Osteoblast (primary cell): ENCODE measurements around the gene PDE4B. TPM values are rescaled to one million over a fixed set of nuclear protein-coding genes. Genes with fewer than 3 reads are reported as not detected.

Experiments
- DNase-seq: peaks from one replicate; pipeline ENCODE4 v3.0.0; 2011; ENCODE audit warnings: low spot score, mixed read lengths; ENCODE audit not compliant: insufficient read length; ENCODE audit errors: missing footprints
- H2AFZ ChIP-seq: 2 replicates; pipeline ENCODE4 v1.6.0; 2011; ENCODE audit warnings: mild to moderate bottlenecking, low read length
- H3K27ac ChIP-seq: 2 replicates; pipeline ENCODE4 v1.5.1; 2011; ENCODE audit warnings: mild to moderate bottlenecking, low read depth, low read length, moderate library complexity
- H3K27me3 ChIP-seq: 2 replicates; pipeline ENCODE4 v1.6.0; 2012; ENCODE audit warnings: mild to moderate bottlenecking, control low read depth, inconsistent platforms, low read length, moderate library complexity; ENCODE audit not compliant: insufficient read depth
- H3K36me3 ChIP-seq: 2 replicates; pipeline ENCODE4 v1.5.1; 2011; ENCODE audit warnings: mild to moderate bottlenecking, low read length, control low read depth, moderate library complexity; ENCODE audit not compliant: insufficient read depth
- H3K4me1 ChIP-seq: 2 replicates; pipeline ENCODE4 v1.5.1; 2011; ENCODE audit warnings: mild to moderate bottlenecking, low read length, control low read depth, moderate library complexity; ENCODE audit not compliant: insufficient read depth
- H3K4me2 ChIP-seq: 2 replicates; pipeline ENCODE4 v1.6.0; 2011; ENCODE audit warnings: mild to moderate bottlenecking, low read length; ENCODE audit not compliant: insufficient read depth
- H3K4me3 ChIP-seq: fragments of 200-600 bp; sonication (generic); 3 replicates; pipeline ENCODE4 v1.5.1; 2012; ENCODE audit warnings: mild to moderate bottlenecking, low read length, inconsistent platforms; ENCODE audit not compliant: insufficient read depth
- H3K79me2 ChIP-seq: 2 replicates; pipeline ENCODE4 v1.6.0; 2012; ENCODE audit warnings: mild to moderate bottlenecking, low read length, control low read depth, inconsistent platforms; ENCODE audit not compliant: insufficient read depth
- H3K9me3 ChIP-seq: 2 replicates; pipeline ENCODE4 v1.5.1; 2011; ENCODE audit warnings: low read depth, low read length, control low read depth
- H4K20me1 ChIP-seq: 2 replicates; pipeline ENCODE4 v1.6.0; 2012; ENCODE audit warnings: mild to moderate bottlenecking, low read length, control low read depth; ENCODE audit not compliant: insufficient read depth
- total RNA-seq: library from RNA; depleted of rRNA; stranded (reverse); fragments of >200 nt; gene quantifications from 2 replicates; pipeline ENCODE4 v1.2.3, GENCODE V29; 2012
- TF ChIP-seq, protein P1 (sequence below): IDR thresholded peaks from 2 replicates; pipeline ENCODE4 v1.5.1; 2011; ENCODE audit warnings: mild to moderate bottlenecking, low read depth, low read length, moderate library complexity; ENCODE audit errors: extremely low read depth

The PDE4B gene
- total RNA-seq, 1 donor: 21.4 TPM

DNA sequence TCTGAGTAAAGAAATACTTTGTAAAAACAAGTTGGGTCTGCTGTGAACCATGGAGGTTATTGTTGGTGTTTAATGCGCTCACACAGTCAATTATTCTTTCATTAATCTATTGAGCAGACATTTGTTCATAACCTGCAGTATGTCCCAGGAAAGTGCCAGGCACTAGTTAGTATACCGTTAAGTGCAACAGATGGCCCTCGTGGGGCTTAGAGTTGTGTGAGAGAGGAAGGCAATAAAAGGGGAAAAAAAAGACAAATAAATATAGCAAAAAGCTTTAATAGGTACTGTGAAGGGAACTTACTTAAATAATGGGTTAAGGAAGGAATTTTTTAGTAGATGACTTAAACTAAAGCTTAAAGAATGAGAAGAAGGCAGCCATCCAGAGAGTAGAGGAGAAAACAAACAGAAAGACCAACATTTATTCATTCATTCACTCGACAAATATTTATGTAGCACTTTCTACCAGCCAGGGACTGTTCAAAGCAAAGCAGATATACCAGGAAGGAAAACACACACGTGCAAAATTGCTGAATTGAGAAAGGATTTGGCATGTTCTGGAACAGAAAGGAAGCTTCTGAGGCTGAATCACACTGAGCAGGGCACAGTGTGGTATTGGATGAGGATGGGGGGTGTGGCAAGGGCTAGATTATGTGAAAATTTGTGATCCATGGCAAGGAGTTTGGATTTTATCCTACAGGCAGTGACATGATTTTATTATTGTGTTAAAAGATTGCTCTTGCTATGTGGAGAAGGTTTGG is 445.2 kb downstream of the PDE4B start:
- peak overlapping the region; percentile 42 for H2AFZ ChIP-seq

GRCh38 chr1:66239834-66240233 is 447.1 kb downstream of the PDE4B start:
- H3K4me2 ChIP-seq: no peak overlapping the region
- no peaks in the 10 kb centered on the region for H3K9me3 ChIP-seq
- H3K4me3 ChIP-seq: no peak overlapping the region
- H4K20me1 ChIP-seq: no peaks in the 10 kb centered on the region
- no peak overlapping the region for H3K27ac ChIP-seq
- H3K27me3 ChIP-seq: no peaks in the 10 kb centered on the region
- H3K36me3 ChIP-seq: no peaks in the 10 kb centered on the region
- no peak overlapping the region for H2AFZ ChIP-seq
- DNase-seq: no peak
- H3K79me2 ChIP-seq: no peaks in the 10 kb centered on the region
- TF ChIP-seq, protein P1, sequence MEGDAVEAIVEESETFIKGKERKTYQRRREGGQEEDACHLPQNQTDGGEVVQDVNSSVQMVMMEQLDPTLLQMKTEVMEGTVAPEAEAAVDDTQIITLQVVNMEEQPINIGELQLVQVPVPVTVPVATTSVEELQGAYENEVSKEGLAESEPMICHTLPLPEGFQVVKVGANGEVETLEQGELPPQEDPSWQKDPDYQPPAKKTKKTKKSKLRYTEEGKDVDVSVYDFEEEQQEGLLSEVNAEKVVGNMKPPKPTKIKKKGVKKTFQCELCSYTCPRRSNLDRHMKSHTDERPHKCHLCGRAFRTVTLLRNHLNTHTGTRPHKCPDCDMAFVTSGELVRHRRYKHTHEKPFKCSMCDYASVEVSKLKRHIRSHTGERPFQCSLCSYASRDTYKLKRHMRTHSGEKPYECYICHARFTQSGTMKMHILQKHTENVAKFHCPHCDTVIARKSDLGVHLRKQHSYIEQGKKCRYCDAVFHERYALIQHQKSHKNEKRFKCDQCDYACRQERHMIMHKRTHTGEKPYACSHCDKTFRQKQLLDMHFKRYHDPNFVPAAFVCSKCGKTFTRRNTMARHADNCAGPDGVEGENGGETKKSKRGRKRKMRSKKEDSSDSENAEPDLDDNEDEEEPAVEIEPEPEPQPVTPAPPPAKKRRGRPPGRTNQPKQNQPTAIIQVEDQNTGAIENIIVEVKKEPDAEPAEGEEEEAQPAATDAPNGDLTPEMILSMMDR: no peak
- H3K4me1 ChIP-seq: peaks cover 33% of the 10 kb centered on the region

More for the DNA sequence above, 445.2 kb downstream of the PDE4B start:
- Histone ChIP-seq H3K36me3 (no peaks in the 10 kb centered on the region), H3K4me1 (peaks cover 16% of the 10 kb centered on the region), H3K9me3 (no peaks in the 10 kb centered on the region), H3K4me2 (peak overlapping the region; percentile 52), H4K20me1 (no peaks in the 10 kb centered on the region), H3K27me3 (no peaks in the 10 kb centered on the region), H3K4me3 (no peak overlapping the region), H3K79me2 (no peaks in the 10 kb centered on the region), H3K27ac (peak overlapping the region; percentile 10)
- no peak for DNase-seq
- TF ChIP-seq, protein P1: no peak

GRCh38 chr1:66240491-66241484 is 448.1 kb downstream of the PDE4B start:
- Histone ChIP-seq H4K20me1 (no peaks in the 10 kb centered on the region), H3K36me3 (no peaks in the 10 kb centered on the region), H3K4me1 (peaks cover 33% of the 10 kb centered on the region), H3K9me3 (no peaks in the 10 kb centered on the region), H2AFZ (no peak overlapping the region), H3K27me3 (no peaks in the 10 kb centered on the region), H3K4me3 (no peak overlapping the region), H3K4me2 (no peak overlapping the region), H3K27ac (no peak overlapping the region), H3K79me2 (no peaks in the 10 kb centered on the region)
- TF ChIP-seq, protein P1: no peak
- no peak for DNase-seq
